GM21529 (cell line): Measurements from ENCODE around the gene PRPF6.

Source experiments
- ATAC-seq: cut with Tn5 transposase; IDR thresholded peaks from one replicate; pipeline ENCODE4 v1.9.1; 2021; ENCODE audit not compliant: unreplicated experiment

The PRPF6 gene

DNA sequence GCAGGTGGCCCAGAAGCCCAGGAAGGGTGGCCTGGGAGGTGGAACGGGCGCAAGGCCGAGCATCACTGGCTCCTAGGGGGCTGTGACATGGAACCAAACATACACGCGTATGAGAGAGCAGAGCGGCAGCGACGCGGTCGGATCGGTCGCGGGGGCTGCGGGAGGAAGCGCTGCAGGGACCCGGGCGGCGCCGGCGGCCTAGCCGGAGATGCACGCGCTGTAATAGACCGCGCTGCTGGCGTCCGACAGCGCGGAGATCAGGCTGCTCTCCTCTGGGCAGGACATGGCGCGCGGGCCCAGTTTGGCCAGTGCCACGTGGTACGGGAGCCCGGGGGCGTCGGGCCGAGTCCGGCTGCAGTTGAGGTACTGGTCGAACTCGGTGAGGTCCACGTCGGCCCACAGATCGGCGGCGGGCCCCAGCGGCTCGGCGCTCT is 67.1 kb downstream of the PRPF6 start:
- no peak for ATAC-seq

DNA sequence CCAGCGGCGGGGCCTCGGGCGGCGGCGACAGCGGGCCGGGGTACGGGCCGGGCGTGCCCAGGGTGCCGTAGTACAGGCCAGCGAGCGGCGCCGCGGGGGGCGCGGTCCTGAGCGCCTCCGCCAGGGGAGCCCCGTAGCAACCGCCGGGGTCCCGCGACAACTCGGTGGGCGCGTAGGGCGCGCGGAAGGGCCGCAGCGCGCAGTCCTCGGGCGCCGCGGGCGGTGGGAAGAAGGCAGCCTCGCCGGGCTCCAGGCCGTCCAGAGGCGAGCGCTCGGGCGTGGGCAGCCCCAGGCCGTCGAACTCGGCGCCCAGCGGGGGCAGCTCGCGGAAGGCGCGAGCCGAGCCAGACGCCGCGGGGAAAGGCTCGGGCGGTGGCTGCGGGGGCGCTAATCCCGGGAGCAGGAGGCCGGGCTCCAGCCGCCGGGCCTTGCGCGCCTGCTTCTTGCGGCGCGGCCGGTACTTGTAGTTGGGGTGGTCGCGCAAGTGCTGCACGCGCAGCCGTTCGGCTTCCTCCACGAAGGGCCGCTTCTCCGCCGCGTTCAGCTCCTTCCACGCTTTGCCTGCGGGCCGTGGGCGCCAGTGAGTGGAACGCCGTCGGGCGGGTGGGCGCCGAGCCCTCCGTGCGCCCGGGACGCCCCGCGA is 67.6 kb downstream of the PRPF6 start:
- ATAC-seq: no peak

DNA sequence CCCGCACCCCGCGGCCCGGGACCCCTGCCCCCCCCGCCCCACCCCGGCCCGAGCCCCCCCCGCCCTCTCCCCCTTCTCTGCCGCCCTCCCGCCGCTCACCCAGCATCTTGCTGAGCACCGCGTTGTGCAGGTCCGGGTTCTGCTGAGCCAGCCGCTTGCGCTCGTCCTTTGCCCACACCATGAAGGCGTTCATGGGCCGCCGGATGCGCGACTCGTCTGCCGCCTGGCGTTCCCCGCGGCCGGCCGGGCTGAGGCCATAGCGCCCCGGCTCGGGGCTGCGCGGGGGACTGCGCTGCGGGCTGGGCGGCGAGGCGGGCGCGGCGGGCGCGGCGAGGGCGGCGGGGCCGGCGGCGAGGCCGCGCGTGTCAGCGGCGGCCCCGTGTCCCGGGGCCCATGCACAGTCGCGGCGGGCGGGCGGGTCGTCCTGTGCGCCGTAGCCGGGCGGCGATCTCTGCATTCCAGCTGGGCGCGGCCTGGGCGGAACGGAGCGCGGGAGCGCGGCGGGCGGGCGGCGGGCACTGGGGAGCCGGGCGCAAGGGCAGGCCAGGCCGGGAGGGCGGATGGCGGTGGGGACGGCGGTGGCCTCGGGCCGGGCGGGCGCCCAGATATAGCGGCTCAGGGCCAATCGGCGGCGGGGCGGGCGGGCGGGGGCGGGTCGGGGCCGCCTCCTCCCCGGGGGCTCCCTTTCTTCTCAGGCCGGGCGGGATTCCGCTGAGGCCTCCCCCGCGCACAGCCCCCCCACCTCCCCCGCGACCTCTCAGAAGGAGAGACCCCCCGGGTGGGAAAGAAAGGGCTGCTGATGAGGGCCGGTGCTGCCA is 68.3 kb downstream of the PRPF6 start, which contains the start of gene SOX18:
TSS of gene SOX18 (minus strand) at position 580 of the 818 bp plus-strand sequence. CDS start at position 457, 123 bp downstream.
- no peak for ATAC-seq

DNA sequence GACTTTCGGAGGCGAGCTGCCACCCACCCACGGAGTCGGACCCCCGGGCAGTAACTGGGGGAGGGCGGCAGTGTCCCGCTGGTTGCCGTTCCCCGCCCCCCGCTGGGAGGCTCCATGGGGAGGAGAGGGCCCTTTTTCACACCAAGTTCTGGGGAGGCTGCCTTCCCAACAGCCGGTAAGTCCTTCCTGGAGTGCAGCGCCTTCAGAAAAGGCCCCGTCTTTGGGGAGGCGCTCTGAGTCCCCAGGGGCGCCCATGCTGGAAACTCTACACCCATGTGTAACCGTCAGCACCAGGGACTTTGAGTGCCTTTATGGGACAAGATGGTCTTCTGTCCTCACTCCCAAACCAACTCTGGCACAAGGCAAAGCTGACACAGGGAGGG is 68.9 kb downstream of the PRPF6 start:
- ATAC-seq: no peak

DNA sequence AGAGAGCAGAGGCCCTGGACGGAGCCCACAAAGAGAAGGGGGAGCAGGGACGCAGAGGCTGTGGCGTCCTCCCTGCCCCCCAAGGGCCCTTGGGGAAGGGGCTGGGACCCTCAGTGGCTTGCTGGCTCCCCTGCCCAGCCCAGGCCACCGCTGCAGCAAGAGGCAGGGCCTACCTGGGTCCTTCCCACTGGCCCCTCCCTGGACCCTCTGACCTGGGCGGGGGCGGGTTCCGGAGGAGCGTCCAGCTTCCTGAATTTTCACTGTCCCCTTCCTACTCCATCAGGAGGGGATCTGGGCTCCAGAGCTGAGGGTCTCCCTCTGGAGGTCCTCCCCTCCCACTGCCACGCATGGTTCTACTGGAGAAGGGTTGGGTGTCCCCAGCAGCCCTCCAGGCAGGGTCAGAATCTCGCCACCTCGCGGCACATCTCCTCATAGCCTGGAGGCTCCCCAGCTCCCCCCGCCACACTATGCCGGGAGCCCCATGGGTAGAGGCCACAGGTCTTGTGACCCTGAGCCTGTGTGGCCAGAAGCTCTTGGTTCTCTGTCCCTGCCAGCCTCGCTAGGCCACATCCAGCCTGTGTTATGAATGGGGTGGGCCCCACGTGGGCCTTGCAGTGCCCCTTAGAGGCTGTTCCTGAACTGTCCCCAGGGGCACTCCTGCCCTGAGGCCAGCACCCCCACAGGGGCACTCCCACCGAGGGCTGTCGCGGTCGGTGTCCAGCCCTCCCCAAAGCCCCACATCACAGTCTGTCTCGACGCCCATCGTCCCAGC is 69.5 kb downstream of the PRPF6 start:
- no peak for ATAC-seq

DNA sequence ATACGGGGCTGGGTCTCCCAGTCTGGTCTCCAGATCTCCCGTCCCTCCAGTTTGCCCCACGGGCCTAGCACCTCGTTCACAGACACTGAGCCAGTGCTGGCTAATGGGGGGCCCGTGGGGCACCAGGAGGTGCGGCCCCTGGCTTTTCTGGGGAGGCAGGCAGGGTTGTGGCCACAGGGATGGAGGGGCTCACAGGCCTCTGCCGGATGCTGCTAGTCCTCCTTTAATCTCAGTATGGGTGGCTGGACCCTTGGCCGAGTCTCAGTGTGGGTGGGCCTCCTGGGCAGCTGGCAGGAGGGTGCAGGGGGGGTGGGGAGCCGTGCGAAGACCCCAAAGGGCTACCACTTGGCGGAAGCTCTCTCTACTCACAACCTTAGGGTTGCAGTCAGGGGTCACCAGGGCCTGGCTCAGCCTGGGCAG is 70.1 kb downstream of the PRPF6 start:
- no peak for ATAC-seq

DNA sequence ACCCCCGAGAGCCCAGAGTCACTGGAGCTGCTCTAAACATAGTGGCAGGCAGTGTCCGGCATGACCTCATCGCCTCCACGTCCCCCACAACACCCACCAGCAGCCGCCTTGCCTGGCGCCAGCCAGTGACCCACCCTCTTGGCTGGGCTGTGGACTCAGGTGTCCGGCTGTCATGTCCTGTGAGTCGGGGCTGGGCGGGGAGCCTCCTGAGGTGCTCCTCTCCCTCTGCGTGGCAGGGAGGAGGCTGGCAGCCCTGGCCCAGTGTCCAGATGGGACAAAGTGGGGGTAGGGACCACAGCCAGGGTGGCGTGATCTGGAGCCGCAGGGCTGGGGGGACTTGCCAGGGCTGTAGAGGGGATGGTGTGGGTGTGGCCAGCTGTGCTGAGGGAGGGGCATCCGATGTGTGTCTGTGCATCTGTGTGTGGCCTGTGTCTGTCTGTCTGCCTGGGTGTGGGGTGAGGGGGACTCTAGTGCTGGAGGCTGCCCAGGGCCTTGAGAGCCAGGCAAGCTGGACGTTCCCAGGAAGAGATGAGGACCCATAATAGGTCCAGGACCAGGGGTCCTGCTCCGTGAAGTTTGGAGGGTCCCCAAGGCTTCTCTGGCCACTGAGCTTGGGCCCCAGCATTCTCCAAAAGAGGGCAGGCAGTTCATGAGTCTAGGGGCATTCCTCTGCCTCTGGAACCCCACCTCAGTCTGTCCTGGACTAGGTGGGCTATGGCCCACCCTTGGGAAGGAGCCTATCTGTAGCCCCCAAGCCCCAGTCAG is 70.8 kb downstream of the PRPF6 start:
- ATAC-seq: no peak

DNA sequence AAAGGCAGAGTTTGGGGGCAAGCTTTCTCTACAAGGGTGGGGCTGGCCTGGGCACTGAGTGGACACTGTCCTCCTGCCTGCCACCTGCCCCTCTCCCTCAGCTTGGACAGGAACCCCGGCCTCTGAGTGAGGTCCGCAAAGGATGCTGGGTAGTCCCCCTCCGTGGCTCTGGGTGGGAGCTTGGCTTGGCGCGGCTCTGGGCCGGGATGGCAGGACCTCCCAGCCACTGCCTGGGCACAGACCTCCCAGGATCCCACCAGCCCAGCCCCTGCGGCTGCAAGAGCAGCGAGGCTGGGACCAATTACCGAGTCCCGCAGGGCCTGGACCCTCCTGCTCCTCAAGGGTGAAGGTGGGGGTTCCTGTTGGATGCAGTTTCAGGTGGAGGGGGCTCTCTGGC is 71.4 kb downstream of the PRPF6 start:
- ATAC-seq: no peak

DNA sequence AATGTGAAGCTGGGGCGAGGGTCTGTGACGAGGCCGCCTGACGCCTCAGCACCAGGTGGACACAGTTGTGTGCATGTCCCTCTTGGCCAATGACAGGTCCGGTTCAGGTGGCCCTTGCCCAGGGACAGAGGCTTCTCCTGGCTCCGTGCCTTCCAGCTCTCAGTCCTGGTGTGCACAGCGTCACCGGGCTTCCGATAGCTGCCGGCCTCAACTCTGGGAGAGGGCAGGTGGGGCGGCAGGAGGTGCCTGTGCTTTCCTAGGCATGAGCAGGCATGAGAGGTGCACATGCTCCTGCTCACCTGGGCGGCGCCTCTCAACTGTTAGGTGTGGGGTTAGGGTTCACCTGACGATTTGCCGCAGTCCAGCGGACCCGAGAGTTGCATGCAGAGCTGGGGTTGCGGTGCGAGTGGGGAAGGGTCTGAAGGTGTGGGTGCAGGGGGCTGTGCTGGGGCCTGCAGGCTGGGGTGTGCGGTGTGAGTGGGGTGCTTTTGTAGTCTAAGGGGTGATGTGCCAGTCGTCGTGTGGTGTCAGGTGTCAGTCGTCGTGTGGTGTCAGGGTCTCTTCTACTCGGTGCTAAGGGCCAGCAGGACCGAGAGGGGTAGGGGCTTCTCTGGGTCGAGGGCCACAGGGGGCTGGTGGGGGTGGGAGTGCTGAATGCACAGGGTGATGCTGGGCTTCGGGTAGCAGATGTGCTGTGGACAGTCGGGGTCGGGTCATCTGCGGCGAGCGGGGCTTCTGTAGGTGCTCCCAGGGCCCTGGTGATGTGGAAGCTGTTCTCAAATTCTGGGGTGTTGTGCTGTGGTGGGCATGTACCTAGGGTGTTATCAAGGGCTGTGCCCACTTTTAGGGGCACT is 72.3 kb downstream of the PRPF6 start:
- ATAC-seq: no peak

DNA sequence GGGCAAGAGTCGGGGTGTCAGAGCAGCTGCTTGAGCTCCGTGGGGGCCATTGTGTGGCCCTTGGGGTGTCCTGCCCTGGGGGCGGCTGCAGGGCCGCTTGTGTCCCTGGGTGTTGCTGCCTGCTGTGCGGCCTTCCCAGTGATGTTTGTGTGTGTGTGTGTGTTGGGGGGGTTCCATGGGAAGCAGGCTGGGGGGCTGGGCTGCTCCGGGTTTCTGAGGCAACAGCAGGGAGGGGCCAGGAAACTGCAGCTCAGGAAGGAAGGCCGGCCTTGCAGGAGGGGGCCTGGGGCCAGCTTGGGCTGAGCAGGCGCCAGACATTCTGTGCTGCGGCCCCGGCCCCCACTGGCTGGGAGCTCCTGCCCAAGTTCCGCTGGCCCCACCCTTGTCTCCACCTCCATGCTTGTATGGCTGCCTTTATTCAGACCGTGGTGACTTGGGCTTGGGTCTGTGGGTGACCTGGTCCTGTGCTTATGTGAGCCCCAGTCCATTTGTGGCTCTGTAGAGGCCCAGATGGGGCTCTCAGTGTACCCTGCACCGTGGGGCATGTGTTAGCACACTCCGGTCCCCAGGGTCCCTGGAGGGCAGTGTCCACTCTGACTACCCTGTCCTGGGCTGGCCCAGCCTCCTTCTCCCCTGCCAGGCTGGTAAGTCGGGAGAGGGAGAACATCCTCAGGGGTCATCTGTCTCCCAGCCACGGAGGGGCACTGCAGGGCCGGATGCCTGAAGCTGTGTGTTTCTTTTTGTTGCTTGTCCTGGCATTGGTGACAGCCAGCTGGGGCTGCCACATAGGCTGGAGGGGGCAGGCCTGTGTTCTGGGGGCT is 73.1 kb downstream of the PRPF6 start:
- no peak for ATAC-seq

DNA sequence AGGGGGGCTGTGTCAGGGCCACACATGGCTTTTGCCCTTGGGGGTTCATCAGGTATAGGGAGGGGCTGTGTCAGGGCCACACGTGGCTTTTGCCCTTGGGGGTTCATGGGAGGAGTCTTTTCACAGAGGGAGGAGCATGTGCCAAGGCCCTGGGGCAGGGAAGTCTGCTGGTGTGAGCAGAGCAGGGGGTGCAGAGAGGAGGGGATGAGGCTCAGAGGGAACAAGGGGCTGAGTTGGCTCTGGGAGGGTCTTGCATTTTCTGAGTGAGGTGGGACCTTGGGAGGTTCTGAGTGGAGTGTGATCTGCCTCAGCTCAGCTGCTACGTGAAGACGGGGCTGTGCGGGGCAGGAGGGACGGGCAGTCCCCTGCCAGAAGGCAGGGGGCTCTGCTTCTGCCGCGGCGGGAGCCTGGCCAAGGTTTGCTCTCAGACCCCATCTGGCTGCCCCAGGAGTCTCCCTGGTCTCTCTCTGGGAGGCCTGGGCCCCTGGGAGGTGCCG is 74.5 kb downstream of the PRPF6 start:
- ATAC-seq: no peak

DNA sequence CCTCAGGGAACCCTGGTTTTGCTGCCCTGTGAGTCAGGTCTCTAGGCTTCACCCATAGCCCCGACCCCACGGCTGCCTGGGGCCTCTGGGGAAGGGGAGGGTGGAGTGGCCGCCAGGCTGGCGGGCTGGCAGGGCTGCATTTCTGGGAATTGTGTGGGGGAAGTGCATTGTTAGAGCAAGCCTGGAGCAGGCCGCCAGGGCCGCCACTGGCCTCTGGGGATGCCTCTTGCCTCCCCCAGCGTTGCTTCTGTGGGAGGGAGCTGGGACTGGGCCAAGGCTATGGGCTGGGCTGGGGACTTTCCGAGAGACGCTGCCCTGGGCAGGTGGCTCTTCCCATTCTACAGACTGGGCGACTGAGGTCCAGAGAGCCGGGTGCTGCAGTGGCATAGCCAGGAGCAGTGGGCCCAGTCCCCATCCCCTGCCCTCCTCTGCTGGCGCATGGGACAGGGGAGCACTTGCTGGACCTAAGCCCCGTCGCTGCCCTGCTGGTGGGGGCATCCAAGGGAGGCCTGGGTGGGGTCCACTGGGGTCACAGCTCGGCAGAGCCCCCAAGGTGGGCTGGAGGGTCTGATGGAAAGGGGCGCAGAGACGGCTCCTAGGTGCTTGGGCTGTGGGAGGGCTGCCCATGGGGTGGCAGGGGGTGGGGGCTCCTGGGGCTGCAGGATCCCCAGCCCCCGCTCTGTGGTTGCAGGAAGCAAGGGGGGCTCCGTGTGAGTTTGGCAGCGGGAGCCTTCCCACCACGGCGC is 75.1 kb downstream of the PRPF6 start:
- no peak for ATAC-seq

DNA sequence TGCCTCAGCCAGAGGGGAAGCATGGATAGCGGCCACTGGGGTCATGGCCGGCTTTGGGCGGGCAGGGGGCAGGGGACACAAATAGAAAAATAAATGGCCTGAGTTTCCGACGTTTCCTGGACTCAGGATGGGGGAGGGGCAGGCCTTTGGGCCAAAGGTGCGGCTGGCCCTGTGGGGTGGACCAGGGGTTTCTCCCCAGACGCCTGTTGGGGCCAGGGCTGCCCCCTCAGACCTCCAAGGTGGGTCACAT is 75.6 kb downstream of the PRPF6 start:
- ATAC-seq: no peak

DNA sequence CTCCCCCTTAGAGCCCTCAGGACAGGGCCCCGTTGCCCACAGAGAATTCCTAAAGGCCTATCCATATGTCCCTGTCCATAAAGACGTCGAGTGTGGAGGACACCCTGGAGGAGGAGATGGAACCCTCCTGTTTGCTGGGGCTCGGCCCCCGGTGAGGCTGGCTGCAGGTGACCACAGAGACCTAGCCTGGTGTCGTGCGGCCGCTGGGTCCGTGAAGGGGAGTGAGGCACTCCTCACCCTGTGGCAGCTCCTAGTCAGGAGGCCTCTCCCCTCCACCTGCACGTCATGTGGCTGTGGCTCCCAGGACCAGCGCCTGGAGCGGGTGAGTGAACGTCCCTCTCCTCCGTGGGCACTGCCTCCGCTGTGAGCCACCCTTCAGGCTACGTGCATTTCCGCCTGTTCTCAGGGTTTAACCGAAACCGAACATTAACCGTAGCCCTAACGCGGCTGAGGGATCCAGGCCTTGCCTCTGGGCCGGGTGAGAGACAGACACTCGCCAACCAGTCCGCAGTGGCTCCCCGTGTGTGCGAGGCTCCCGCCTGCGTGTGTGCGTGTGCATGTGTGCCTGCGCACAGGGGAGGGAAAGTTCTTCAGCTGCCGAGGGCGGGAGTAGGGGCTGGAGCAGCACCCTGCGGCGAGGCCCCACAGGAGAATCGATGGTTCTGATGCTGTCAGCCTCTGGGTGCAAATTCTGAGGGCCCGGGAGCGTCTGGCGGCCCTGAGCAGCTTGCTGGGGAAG is 76.1 kb downstream of the PRPF6 start:
- no peak for ATAC-seq

DNA sequence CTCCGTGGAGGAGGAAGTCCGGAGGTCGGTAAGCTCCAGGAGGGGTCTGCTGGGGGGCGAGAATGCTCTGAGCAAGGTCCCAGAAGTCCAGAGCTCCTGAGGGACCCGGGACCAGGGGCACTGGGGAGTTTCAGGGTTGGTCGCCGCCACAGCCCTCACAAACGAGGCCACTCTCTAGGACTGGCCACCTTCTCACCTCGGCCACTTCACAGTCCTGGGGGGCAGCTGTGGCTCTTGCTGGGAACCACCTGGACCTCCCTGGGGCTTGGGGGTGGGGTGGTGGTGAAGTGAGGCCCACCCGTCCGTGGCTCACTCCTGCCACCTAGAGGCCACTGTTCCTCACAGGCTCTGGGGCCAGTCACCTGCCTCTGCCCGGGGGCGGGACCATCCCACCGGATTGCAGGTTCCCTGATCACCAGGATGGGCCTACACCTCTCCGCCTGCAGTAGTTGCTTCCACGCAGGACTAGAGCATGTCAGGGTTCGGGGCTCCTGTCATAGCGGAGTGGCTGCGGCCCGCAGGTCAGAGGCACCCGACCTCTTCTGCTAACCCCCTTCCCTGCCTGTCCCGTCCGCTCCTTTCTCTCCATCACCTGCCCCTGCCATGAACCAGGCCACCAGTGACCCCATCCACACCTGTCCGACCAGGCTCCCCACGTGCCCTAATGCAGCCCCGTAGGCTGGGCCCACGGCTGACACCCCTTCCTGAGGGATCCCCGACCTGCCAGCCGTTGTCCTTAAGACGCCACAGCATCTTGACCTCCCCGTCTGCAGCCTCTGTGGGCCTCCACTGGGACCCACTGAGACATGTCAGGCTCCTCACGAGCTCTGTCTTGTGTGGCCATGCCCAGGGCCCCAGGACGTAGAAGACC is 76.9 kb downstream of the PRPF6 start:
- peak; percentile 46 for ATAC-seq

DNA sequence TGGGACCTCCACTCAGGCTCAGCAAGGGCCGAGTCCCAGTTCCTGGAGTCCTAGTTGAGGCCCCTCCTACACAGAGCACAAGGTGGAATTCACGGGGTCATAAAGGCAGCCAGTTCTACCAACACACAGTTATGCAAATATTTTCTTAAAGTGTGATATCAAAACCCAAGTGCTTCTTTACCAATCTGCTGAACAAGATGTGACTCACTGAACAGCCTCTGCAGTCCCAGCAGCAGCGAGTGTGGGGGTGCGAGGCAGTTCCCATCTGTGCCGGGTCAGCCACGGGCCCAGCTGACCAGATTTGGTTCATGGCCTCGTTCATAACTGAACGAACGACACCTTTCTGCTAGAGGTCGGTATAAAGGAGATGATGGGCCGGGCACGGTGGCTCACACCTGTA is 77.6 kb downstream of the PRPF6 start:
- ATAC-seq: no peak

DNA sequence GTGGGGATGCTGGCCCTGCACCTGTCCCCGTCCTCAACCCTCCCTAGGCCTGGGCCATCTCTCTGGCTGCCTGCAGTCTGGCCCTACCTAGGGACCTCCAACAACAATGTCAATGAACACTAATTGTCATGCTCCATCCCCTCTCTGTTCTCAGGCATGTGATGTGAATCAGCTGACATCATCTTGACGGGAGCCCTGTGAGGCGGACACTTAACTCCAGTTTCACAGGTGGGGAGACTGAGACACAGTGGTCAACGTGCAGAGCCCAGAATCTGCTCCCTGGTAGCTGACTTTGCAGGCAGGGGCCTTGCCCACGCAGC is 81.3 kb downstream of the PRPF6 start:
- ATAC-seq: no peak
